Neural crest cell (in vitro differentiated cells): Measurements from ENCODE around the gene CRY1. TPM values are rescaled to one million over a fixed set of nuclear protein-coding genes. Genes with fewer than 3 reads are reported as not detected.

Experiments
- DNase-seq: peaks from one replicate; pipeline ENCODE4 v3.0.0; 2021; ENCODE audit warnings: low read depth, mixed read lengths, low spot score
- H3K27ac Mint-ChIP-seq: one replicate; pipeline ENCODE4 v1.8.0; 2021; ENCODE audit warnings: mild to moderate bottlenecking, mixed read lengths; ENCODE audit not compliant: unreplicated experiment
- H3K27me3 Mint-ChIP-seq: 2 replicates; pipeline ENCODE4 v1.8.0; 2021; ENCODE audit warnings: low read depth, mild to moderate bottlenecking, mixed read lengths
- H3K36me3 Mint-ChIP-seq: 2 replicates; pipeline ENCODE4 v1.8.0; 2021; ENCODE audit warnings: low read depth, mild to moderate bottlenecking, mixed read lengths
- H3K4me1 Mint-ChIP-seq: 2 replicates; pipeline ENCODE4 v1.8.0; 2021; ENCODE audit warnings: mixed read lengths
- H3K4me3 Mint-ChIP-seq: one replicate; pipeline ENCODE4 v1.8.0; 2021; ENCODE audit warnings: mild to moderate bottlenecking, mixed read lengths
- H3K9me3 Mint-ChIP-seq: 2 replicates; pipeline ENCODE4 v1.8.0; 2021; ENCODE audit warnings: mixed read lengths
- CTCF ChIP-seq: fragments of 200-600 bp; sonication (generic); conservative IDR thresholded peaks from 2 replicates; pipeline ENCODE4 v1.5.0; 2021; ENCODE audit warnings: antibody characterized with exemption, mild to moderate bottlenecking
- total RNA-seq: library from RNA; stranded (reverse); gene quantifications from 2 replicates; pipeline ENCODE4 v1.2.1, GENCODE V29; 2021

CRY1 gene
- total RNA-seq, 1 donor from 2014 or later, result 24.8 TPM

GRCh38 chr12:106964526-106964925 is 128.8 kb downstream of the CRY1 start:
- no peak overlapping the region for H3K27ac Mint-ChIP-seq
- H3K9me3 Mint-ChIP-seq, result no peaks in the 10 kb centered on the region

GRCh38 chr12:106962286-106962685 is 131.1 kb downstream of the CRY1 start:
- no peak overlapping the region for H3K4me3 Mint-ChIP-seq
- TF ChIP-seq CTCF, result no peak
- H3K27me3 Mint-ChIP-seq, result no peaks in the 10 kb centered on the region
- no peaks in the 10 kb centered on the region for H3K36me3 Mint-ChIP-seq
- no peak for DNase-seq
- H3K4me1 Mint-ChIP-seq, result peaks cover 16% of the 10 kb centered on the region
- no peak overlapping the region for H3K27ac Mint-ChIP-seq
- no peaks in the 10 kb centered on the region for H3K9me3 Mint-ChIP-seq

More at GRCh38 chr12:106964526-106964925, 128.8 kb downstream of the CRY1 start:
- Mint-ChIP-seq H3K27me3 (no peaks in the 10 kb centered on the region), H3K36me3 (no peaks in the 10 kb centered on the region), H3K4me3 (no peak overlapping the region), H3K4me1 (peaks cover 6% of the 10 kb centered on the region)
- no peak for TF ChIP-seq CTCF
- DNase-seq, result no peak

- no peak for TF ChIP-seq CTCF
- no peaks in the 10 kb centered on the region for H3K36me3 Mint-ChIP-seq
- DNase-seq, result no peak
- H3K27me3 Mint-ChIP-seq, result no peaks in the 10 kb centered on the region
- no peak overlapping the region for H3K4me3 Mint-ChIP-seq
- no peak overlapping the region for H3K27ac Mint-ChIP-seq
- peaks cover 24% of the 10 kb centered on the region for H3K4me1 Mint-ChIP-seq
- no peaks in the 10 kb centered on the region for H3K9me3 Mint-ChIP-seq
Measured at GRCh38 chr12:106960443-106960842, 132.9 kb downstream of the CRY1 start.

GRCh38 chr12:106957583-106957982 is 135.8 kb downstream of the CRY1 start:
- H3K27ac Mint-ChIP-seq, result no peak overlapping the region
- peaks cover 25% of the 10 kb centered on the region for H3K4me1 Mint-ChIP-seq
- H3K4me3 Mint-ChIP-seq, result peak overlapping the region; percentile 97
- no peaks in the 10 kb centered on the region for H3K27me3 Mint-ChIP-seq
- no peak for DNase-seq
- H3K36me3 Mint-ChIP-seq, result no peaks in the 10 kb centered on the region
- no peaks in the 10 kb centered on the region for H3K9me3 Mint-ChIP-seq
- TF ChIP-seq CTCF, result no peak

- H3K27ac Mint-ChIP-seq, result peak overlapping the region; percentile 92
- no peaks in the 10 kb centered on the region for H3K27me3 Mint-ChIP-seq
- DNase-seq, result no peak
- H3K36me3 Mint-ChIP-seq, result peaks cover 2% of the 10 kb centered on the region
- TF ChIP-seq CTCF, result no peak
- peaks cover 21% of the 10 kb centered on the region for H3K4me1 Mint-ChIP-seq
- H3K4me3 Mint-ChIP-seq, result peak overlapping the region; percentile 97
- no peaks in the 10 kb centered on the region for H3K9me3 Mint-ChIP-seq
Measured at GRCh38 chr12:106956048-106956578, 137.2 kb downstream of the CRY1 start.
